GM19372 (cell line): ENCODE measurements around the gene PGR.

Source experiments
- ATAC-seq: cut with Tn5 transposase; IDR thresholded peaks from one replicate; pipeline ENCODE4 v1.9.1; 2021; ENCODE audit warnings: mild to moderate bottlenecking, low read depth, moderate library complexity; ENCODE audit not compliant: unreplicated experiment

The PGR gene

GRCh38 chr11:101083335-101083734, 46.3 kb downstream of the PGR start:
- no peak for ATAC-seq

GRCh38 chr11:101082813-101083212, 46.8 kb downstream of the PGR start:
- no peak for ATAC-seq

- ATAC-seq = no peak
These were observed 65.9 kb downstream of the PGR start for GRCh38 chr11:101063706-101064105.

- ATAC-seq = no peak
These were observed 68.0 kb downstream of the PGR start for GRCh38 chr11:101061606-101062005.

- no peak for ATAC-seq
These were observed 70.3 kb downstream of the PGR start for GRCh38 chr11:101059331-101059730.

- no peak for ATAC-seq
These were observed 76.1 kb downstream of the PGR start for GRCh38 chr11:101053492-101053891.

GRCh38 chr11:101051677-101052076, 77.9 kb downstream of the PGR start:
- no peak for ATAC-seq

- ATAC-seq = no peak
These were observed 79.8 kb downstream of the PGR start for GRCh38 chr11:101049813-101050212.

GRCh38 chr11:101049123-101049522, 80.5 kb downstream of the PGR start:
- no peak for ATAC-seq

GRCh38 chr11:101048479-101048878, 81.1 kb downstream of the PGR start:
- no peak for ATAC-seq

- no peak for ATAC-seq
These were observed 82.7 kb downstream of the PGR start for GRCh38 chr11:101046947-101047346.

- no peak for ATAC-seq
These were observed 84.2 kb downstream of the PGR start for GRCh38 chr11:101045415-101045814.

GRCh38 chr11:101043940-101044339, 85.7 kb downstream of the PGR start:
- no peak for ATAC-seq

GRCh38 chr11:101035872-101036271, 93.7 kb downstream of the PGR start:
- ATAC-seq = no peak

GRCh38 chr11:101034076-101034475, 95.5 kb downstream of the PGR start:
- no peak for ATAC-seq

GRCh38 chr11:101032991-101033390, 96.6 kb downstream of the PGR start:
- ATAC-seq = no peak

- ATAC-seq = no peak
These were observed 97.9 kb downstream of the PGR start for GRCh38 chr11:101031713-101032112.

- ATAC-seq = no peak
These were observed 98.9 kb downstream of the PGR start for GRCh38 chr11:101030692-101031091.

GRCh38 chr11:101030015-101030414, 99.6 kb downstream of the PGR start:
- no peak for ATAC-seq

- no peak for ATAC-seq
These were observed 101.0 kb downstream of the PGR start for GRCh38 chr11:101028644-101029043.

GRCh38 chr11:101022256-101022655, 107.4 kb downstream of the PGR start:
- no peak for ATAC-seq

GRCh38 chr11:101019870-101020269, 109.7 kb downstream of the PGR start:
- no peak for ATAC-seq

GRCh38 chr11:101014600-101015285, 114.9 kb downstream of the PGR start:
- no peak for ATAC-seq
